GM12892 (cell line): ENCODE measurements around the gene LGALS3. TPM values are rescaled to one million over a fixed set of nuclear protein-coding genes. Genes with fewer than 3 reads are reported as not detected.
"Not testable (repeated sequence)": the region's sequence is repeated elsewhere in the genome, so short reads cannot be mapped to it uniquely, and the experiment has no call there.

Source experiments
- DNase-seq: peaks from one replicate; pipeline ENCODE4 v3.0.0; 2011; ENCODE audit not compliant: insufficient read length
- FAIRE-seq: peaks from 2 replicates; lab custom pipeline; 2011; peaks lifted over from hg19 to GRCh38; lab: Jason Lieb, UNC
- POLR2A ChIP-seq: IDR thresholded peaks from 2 replicates; pipeline ENCODE4 v1.6.1; 2011; ENCODE audit warnings: low read depth, low read length, control low read depth
- POLR2AphosphoS5 ChIP-seq: IDR thresholded peaks from 2 replicates; pipeline ENCODE4 v1.6.1; 2011; ENCODE audit warnings: low read depth, low read length, control low read depth
- TAF1 ChIP-seq: IDR thresholded peaks from 2 replicates; pipeline ENCODE4 v1.6.1; 2011; ENCODE audit warnings: low read depth, mild to moderate bottlenecking, control low read depth, low read length, borderline replicate concordance
- polyA plus RNA-seq: library from polyadenylated mRNA; unstranded; fragments of >200 nt; gene quantifications from one replicate; pipeline ENCODE4 v1.2.1, GENCODE V29; 2012; ENCODE audit warnings: missing spikeins, inconsistent platforms; ENCODE audit not compliant: missing spikeins

The LGALS3 gene
- polyA plus RNA-seq = 48.5 TPM

- peak; percentile 73 for FAIRE-seq
Measured at GRCh38 chr14:55129086-55129427, at the start of gene LGALS3. Gene LGALS3, plus strand, starts transcription at chr14:55129252. Its CDS starts 8,122 bp downstream, at chr14:55137374.

GRCh38 chr14:55079961-55080360 lies 49.1 kb upstream of the LGALS3 start:
- FAIRE-seq = not testable (repeated sequence)

More at GRCh38 chr14:55129086-55129427, at the start of gene LGALS3:
- no peak for TF ChIP-seq TAF1
- peak; percentile 73 for DNase-seq

GRCh38 chr14:55084401-55085059 lies 44.5 kb upstream of the LGALS3 start:
- no peak for FAIRE-seq
- TF ChIP-seq TAF1 (no peak), POLR2AphosphoS5 (no peak), POLR2A (no peak)
- DNase-seq = no peak

More at GRCh38 chr14:55079961-55080360, 49.1 kb upstream of the LGALS3 start:
- not testable (repeated sequence) for DNase-seq

GRCh38 chr14:55085060-55085660 lies 43.9 kb upstream of the LGALS3 start:
- DNase-seq (no peak), FAIRE-seq (no peak)
- TF ChIP-seq TAF1 (no peak), POLR2AphosphoS5 (no peak), POLR2A (no peak)

GRCh38 chr14:55086938-55087337 lies 42.1 kb upstream of the LGALS3 start:
- DNase-seq (no peak), FAIRE-seq (no peak)
- no peak for TF ChIP-seq POLR2A
- no peak for TF ChIP-seq POLR2AphosphoS5
- no peak for TF ChIP-seq TAF1

GRCh38 chr14:55088356-55088755 lies 40.7 kb upstream of the LGALS3 start:
- no peak for FAIRE-seq
- TF ChIP-seq TAF1 (no peak), POLR2A (no peak), POLR2AphosphoS5 (no peak)
- no peak for DNase-seq

GRCh38 chr14:55092341-55092740 lies 36.7 kb upstream of the LGALS3 start:
- no peak for TF ChIP-seq TAF1
- TF ChIP-seq POLR2AphosphoS5 = no peak
- no peak for TF ChIP-seq POLR2A
- FAIRE-seq (no peak), DNase-seq (no peak)

GRCh38 chr14:55094292-55095157 lies 34.5 kb upstream of the LGALS3 start:
- no peak for FAIRE-seq

GRCh38 chr14:55097881-55098560 lies 31.0 kb upstream of the LGALS3 start:
- peak; percentile 58; the same call in 1 of the 2 replicates for TF ChIP-seq POLR2AphosphoS5
- TF ChIP-seq TAF1 = peak; percentile 17; the same call in 1 of the 2 replicates
- TF ChIP-seq POLR2A = no peak
- DNase-seq (peak; percentile 48), FAIRE-seq (peak; percentile 93)

More at GRCh38 chr14:55094292-55095157, 34.5 kb upstream of the LGALS3 start:
- no peak for DNase-seq
- TF ChIP-seq TAF1 (no peak), POLR2AphosphoS5 (no peak), POLR2A (no peak)

- DNase-seq (no peak), FAIRE-seq (no peak)
- TF ChIP-seq POLR2A = no peak
- TF ChIP-seq TAF1 = no peak
- no peak for TF ChIP-seq POLR2AphosphoS5
Measured at GRCh38 chr14:55098561-55098898, 30.5 kb upstream of the LGALS3 start.

- DNase-seq (no peak), FAIRE-seq (no peak)
- TF ChIP-seq POLR2AphosphoS5 (no peak), TAF1 (no peak), POLR2A (no peak)
Measured at GRCh38 chr14:55099756-55100155, 29.3 kb upstream of the LGALS3 start.
